Peyer's patch (tissue), 4 donors: ENCODE results near the gene PLCH1.

Experiments
- CTCF ChIP-seq, 6 experiments: fragments of 450-650 bp in 4 of 6; fragments of 200-600 bp in 2 of 6; sonication (generic) in 1 of 6; IDR thresholded peaks; one replicate each; pipeline ENCODE4 v1.5.1; 2017 to 2019; ENCODE audit warnings: antibody characterized with exemption in 6 of 6, mild to moderate bottlenecking in 3 of 6, moderate library complexity in 1 of 6
- POLR2A ChIP-seq, 2 donors: fragments of 450-650 bp; IDR thresholded peaks; one replicate each; pipeline ENCODE4 v1.5.1; 2017; ENCODE audit warnings: antibody characterized with exemption in 2 of 2, mild to moderate bottlenecking in 2 of 2, moderate library complexity in 2 of 2

- TF ChIP-seq POLR2A (IDR thresholded peaks at IDR 0.05) (no peak), CTCF (IDR thresholded peaks at IDR 0.05) (no peak)
Observed at GRCh38 chr3:155398046-155398445, 346.8 kb downstream of the PLCH1 start.
